Measurements from ENCODE around the gene MAP2K3. TPM values are rescaled to one million over a fixed set of nuclear protein-coding genes. Genes with fewer than 3 reads are reported as not detected.
A peak's percentile ranks its signal among the peaks of the same experiment; 100 is the strongest.

Gene MAP2K3
- polyA plus RNA-seq, 1 donor (not counting 4 experiments of a cell fraction or from before 2014, with no cell fraction given) = 22.4 TPM

- Histone ChIP-seq H3K9me1 (ENCODE audit: control insufficient read depth, extremely low read depth, insufficient read depth, low read length) (no peaks in the 10 kb centered on the region), H3K9ac (ENCODE audit: control insufficient read depth, extremely low read depth, insufficient read depth, low read length) (peak overlapping the region; percentile 67), H4K20me1 (ENCODE audit: control insufficient read depth, extremely low read depth, insufficient read depth, low read length) (no peaks in the 10 kb centered on the region), H3K27me3 (ENCODE audit: control insufficient read depth, extremely low read depth, insufficient read depth, low read length) (no peaks in the 10 kb centered on the region), H3K4me1 (ENCODE audit: control insufficient read depth, extremely low read depth, insufficient read depth, low read length) (peaks cover 20% of the 10 kb centered on the region), H2AFZ (ENCODE audit: control insufficient read depth, low read length) (no peak overlapping the region), H3K4me2 (ENCODE audit: control insufficient read depth, extremely low read depth, insufficient read depth, low read depth, low read length) (peak overlapping the region; percentile 68), H3K79me2 (ENCODE audit: control insufficient read depth, insufficient read depth, low read length) (no peaks in the 10 kb centered on the region), H3K9me3 (ENCODE audit: control insufficient read depth, low read depth, low read length) (no peaks in the 10 kb centered on the region), H3K36me3 (ENCODE audit: control insufficient read depth in 2 of 2, extremely low read depth in 1 of 2, insufficient read depth in 2 of 2, low read length in 2 of 2) (no peaks in the 10 kb centered on the region), H3K4me3 (ENCODE audit: control insufficient read depth in 2 of 3, extremely low read depth in 1 of 3, insufficient read depth in 2 of 3, low read depth in 1 of 3, low read length in 3 of 3) (peak overlapping the region; percentile 41 to 52 (median 44)), H3K27ac (ENCODE audit: control insufficient read depth, insufficient read depth, low read length) (no peak overlapping the region)
- DNase-seq (ENCODE audit: low read depth, low spot score) = no peak
- peak; percentile 9 for FAIRE-seq
- dilution Hi-C loops (cut with MboI; ENCODE audit: extremely low pct_ligation_motif_present, low sequenced_read_pairs) = no loop called here
- TF ChIP-seq EZH2 (IDR thresholded peaks at IDR 0.05; ENCODE audit: low read length) (no peak), CTCF (optimal IDR thresholded peaks at IDR 0.05 in 1 of 3, IDR thresholded peaks at IDR 0.05 in 1 of 3, conservative IDR thresholded peaks at IDR 0.05 in 1 of 3; ENCODE audit: extremely low read depth in 1 of 3, insufficient read depth in 2 of 3, low read length in 3 of 3) (no peak)
These were observed 32.2 kb upstream of the MAP2K3 start for GRCh38 chr17:21252289-21252795.

DNA sequence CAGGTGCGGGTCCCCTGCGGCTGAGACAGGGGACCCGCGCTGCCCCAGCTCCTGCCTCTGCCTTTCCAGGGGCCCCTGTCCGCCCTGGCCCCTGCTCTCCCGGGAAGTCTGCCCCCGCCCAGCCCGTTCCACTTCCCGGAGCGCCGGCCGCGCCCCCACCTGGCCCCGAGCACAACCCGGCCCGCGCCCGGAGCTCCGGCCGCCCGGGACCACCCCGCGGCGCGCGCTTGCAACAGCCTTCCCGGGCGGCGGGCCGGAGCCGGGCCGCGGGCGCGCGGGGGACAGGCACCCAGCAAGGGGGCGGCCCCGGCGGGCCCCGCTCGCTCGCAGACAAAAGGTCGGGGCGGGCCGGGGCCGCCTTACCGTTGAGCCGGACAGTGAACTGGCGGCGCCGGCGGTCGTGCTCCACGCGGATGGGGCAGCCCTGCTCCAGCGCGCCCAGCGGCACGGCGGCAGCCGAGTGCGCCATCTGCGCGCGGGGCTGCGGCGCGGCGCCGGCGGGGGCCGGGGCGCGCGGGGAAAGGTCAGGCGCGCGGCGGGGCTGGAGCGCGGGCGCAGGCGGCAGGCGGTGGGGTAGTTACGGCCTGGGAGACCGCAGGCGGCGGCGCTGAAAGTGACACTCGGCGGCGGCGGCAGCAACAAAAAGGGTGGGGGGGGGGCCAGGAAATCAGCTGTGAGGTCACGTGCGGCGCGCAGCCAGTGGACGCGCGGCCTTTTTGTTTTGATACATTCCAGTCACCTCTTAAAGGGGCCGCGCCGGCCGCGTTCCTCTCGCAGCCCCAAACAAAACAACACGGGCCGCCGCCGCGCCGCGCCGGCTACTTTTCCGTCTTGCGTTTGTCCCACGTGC, 31.5 kb upstream of the MAP2K3 start, which contains the start of gene NATD1:
TSS of gene NATD1 (minus strand) at position 615 of the 850 bp plus-strand sequence. CDS start at position 469, 146 bp downstream.
- Histone ChIP-seq H2AFZ (ENCODE audit: control insufficient read depth, low read length) (peak within 1 kb of the TSS; percentile 0), H3K4me1 (ENCODE audit: control insufficient read depth, extremely low read depth, insufficient read depth, low read length) (peaks cover 20% of the 10 kb centered on the region), H3K27ac (ENCODE audit: control insufficient read depth, insufficient read depth, low read length) (peak within 1 kb of the TSS; percentile 52), H3K4me3 (ENCODE audit: control insufficient read depth in 2 of 3, extremely low read depth in 1 of 3, insufficient read depth in 2 of 3, low read depth in 1 of 3, low read length in 3 of 3) (peak within 1 kb of the TSS; percentile 52 to 69 (median 63)), H3K4me2 (ENCODE audit: control insufficient read depth, extremely low read depth, insufficient read depth, low read depth, low read length) (peak within 1 kb of the TSS; percentile 93), H3K36me3 (ENCODE audit: control insufficient read depth in 2 of 2, extremely low read depth in 1 of 2, insufficient read depth in 2 of 2, low read length in 2 of 2) (no peaks in the 10 kb centered on the region), H3K79me2 (ENCODE audit: control insufficient read depth, insufficient read depth, low read length) (no peaks in the 10 kb centered on the region), H3K9me1 (ENCODE audit: control insufficient read depth, extremely low read depth, insufficient read depth, low read length) (no peaks in the 10 kb centered on the region), H3K9ac (ENCODE audit: control insufficient read depth, extremely low read depth, insufficient read depth, low read length) (peak within 1 kb of the TSS; percentile 67), H4K20me1 (ENCODE audit: control insufficient read depth, extremely low read depth, insufficient read depth, low read length) (no peaks in the 10 kb centered on the region), H3K9me3 (ENCODE audit: control insufficient read depth, low read depth, low read length) (no peaks in the 10 kb centered on the region), H3K27me3 (ENCODE audit: control insufficient read depth, extremely low read depth, insufficient read depth, low read length) (no peaks in the 10 kb centered on the region)
- dilution Hi-C loops (cut with MboI; ENCODE audit: extremely low pct_ligation_motif_present, low sequenced_read_pairs) = no loop called here
- DNase-seq (ENCODE audit: low read depth, low spot score) = no peak
- no peak for FAIRE-seq
- TF ChIP-seq CTCF (optimal IDR thresholded peaks at IDR 0.05 in 1 of 3, IDR thresholded peaks at IDR 0.05 in 1 of 3, conservative IDR thresholded peaks at IDR 0.05 in 1 of 3; ENCODE audit: extremely low read depth in 1 of 3, insufficient read depth in 2 of 3, low read length in 3 of 3) (no peak), EZH2 (IDR thresholded peaks at IDR 0.05; ENCODE audit: low read length) (no peak)
